Effector CD8-positive, alpha-beta T cell (primary cell): ENCODE measurements around the gene TLCD1.
A peak's percentile ranks its signal among the peaks of the same experiment; 100 is the strongest.

Experiments used
- DNase-seq: peaks from one replicate; lab custom pipeline; 2025; lab: John Stamatoyannopoulos, UW
- total RNA-seq, 4 experiments: gene quantifications; one replicate each; lab custom pipeline; 2026; lab: John Stamatoyannopoulos, UW

Gene TLCD1
- total RNA-seq: 0.61 to 5.3 (median 1.1) reads per million in 4 experiments

- DNase-seq: peak; percentile 50
Measured at GRCh38 chr17:28726226-28726626, at the start of gene TLCD1. TSS of gene TLCD1 (minus strand) at chr17:28726233. CDS start at chr17:28726097, 136 bp downstream.

GRCh38 chr17:28774206-28774605, 48.2 kb upstream of the TLCD1 start:
- DNase-seq: no peak

- DNase-seq: no peak
Measured at GRCh38 chr17:28773736-28774135, 47.7 kb upstream of the TLCD1 start.

GRCh38 chr17:28765038-28765437, 39.0 kb upstream of the TLCD1 start:
- DNase-seq: no peak

GRCh38 chr17:28763804-28764266, 37.8 kb upstream of the TLCD1 start:
- DNase-seq: peak; percentile 71

- DNase-seq: no peak
Measured at GRCh38 chr17:28763137-28763799, 37.2 kb upstream of the TLCD1 start.

GRCh38 chr17:28760601-28761562, 34.8 kb upstream of the TLCD1 start:
- DNase-seq: no peak

GRCh38 chr17:28759256-28759865, 33.3 kb upstream of the TLCD1 start:
- DNase-seq: no peak

- no peak for DNase-seq
Measured at GRCh38 chr17:28758411-28759121, 32.5 kb upstream of the TLCD1 start.

GRCh38 chr17:28756049-28756804, 30.2 kb upstream of the TLCD1 start:
- no peak for DNase-seq

- DNase-seq: no peak
Measured at GRCh38 chr17:28755486-28755885, 29.5 kb upstream of the TLCD1 start.

- DNase-seq: no peak
Measured at GRCh38 chr17:28751600-28752366, 25.8 kb upstream of the TLCD1 start.

- DNase-seq: peak; percentile 80
Measured at GRCh38 chr17:28750178-28751047, 24.4 kb upstream of the TLCD1 start.

GRCh38 chr17:28749516-28750177, 23.6 kb upstream of the TLCD1 start:
- DNase-seq: no peak

- no peak for DNase-seq
Measured at GRCh38 chr17:28748852-28749515, 23.0 kb upstream of the TLCD1 start.

- DNase-seq: no peak
Measured at GRCh38 chr17:28747801-28748750, 22.0 kb upstream of the TLCD1 start.
